HepG2 (cell line): Measurements from ENCODE around the gene ST6GALNAC3. TPM values are rescaled to one million over a fixed set of nuclear protein-coding genes. Genes with fewer than 3 reads are reported as not detected.

ENCODE experiments used
- ATAC-seq: fragments of 200-7000 bp; cut with Tn5 transposase; 3 replicates; pipeline ENCODE4 v1.9.1; 2020; ENCODE audit warnings: mild to moderate bottlenecking, moderate library complexity
- BruUV-seq: library from RNA; stranded (reverse); fragments of 400-500 nt; replicated peaks from 2 replicates; lab custom pipeline; 2021; lab: Mats Ljungman, UMichigan
- CTCF ChIA-PET: fragments of 300-600 bp; formaldehyde crosslinking; extraction: SDS; loops from one replicate; lab custom pipeline; 2021; ENCODE audit warnings: low total read pairs, inconsistent platforms, low intra/inter-chr PET ratio; lab: Yijun Ruan, JAX
- POLR2A ChIA-PET: fragments of 350-600 bp; sonication (Branson Sonifier 250); formaldehyde crosslinking; loops from one replicate; lab custom pipeline; 2020; ENCODE audit warnings: antibody characterized with exemption, inconsistent platforms; lab: Yijun Ruan, JAX
- DNase-seq: peaks from one replicate; pipeline ENCODE4 v3.0.0-alpha.2; 2015; ENCODE audit warnings: low spot score
- FAIRE-seq: peaks from 3 replicates; lab custom pipeline; 2011; peaks lifted over from hg19 to GRCh38; lab: Jason Lieb, UNC
- H2AFZ ChIP-seq: one replicate; pipeline ENCODE4 v1.6.1; 2011; ENCODE audit warnings: low read length, inconsistent platforms
- H3K27ac ChIP-seq: fragments of 300-600 bp; 3 replicates; pipeline ENCODE4 v1.8.0; 2011; ENCODE audit warnings: mixed run types, mild to moderate bottlenecking, mixed read lengths, low read length, inconsistent platforms; ENCODE audit not compliant: insufficient read depth; ENCODE audit errors: extremely low read length
- H3K27me3 ChIP-seq, 2 experiments: fragments of 200-600 bp in 1 of 2; 2 replicates in 1 of 2; 3 replicates in 1 of 2; pipeline versions ENCODE4 v1.6.0 to v1.8.0; 2011; ENCODE audit warnings: low read length in 2 of 2, mild to moderate bottlenecking in 2 of 2, moderate library complexity in 2 of 2, inconsistent platforms in 1 of 2; ENCODE audit not compliant: insufficient read depth in 2 of 2, control insufficient read depth in 1 of 2
- H3K36me3 ChIP-seq, 2 experiments: fragments of 200-600 bp in 1 of 2; replicated peaks in 1 of 2; 2 replicates in 1 of 2; 3 replicates in 1 of 2; pipeline versions ENCODE4 v1.5.1 to v1.8.0; 2011; ENCODE audit warnings: low read length in 2 of 2, inconsistent platforms in 1 of 2; ENCODE audit not compliant: insufficient read depth in 2 of 2, control insufficient read depth in 1 of 2
- H3K4me1 ChIP-seq: 2 replicates; pipeline ENCODE4 v1.5.1; 2012; ENCODE audit warnings: low read length, inconsistent platforms; ENCODE audit not compliant: insufficient read depth
- H3K4me2 ChIP-seq: 2 replicates; pipeline ENCODE4 v1.6.0; 2011; ENCODE audit warnings: low read depth, low read length, inconsistent platforms
- H3K4me3 ChIP-seq, 3 experiments: fragments of 200-600 bp in 1 of 3; sonication (generic), shearing (Covaris generic) in 1 of 3; replicated peaks in 1 of 3; 2 replicates each; pipeline ENCODE4 v1.5.1; 2011 to 2016; ENCODE audit warnings: low read length in 3 of 3, inconsistent platforms in 2 of 3, low read depth in 2 of 3, mild to moderate bottlenecking in 2 of 3, control low read depth in 1 of 3, mixed read lengths in 1 of 3; ENCODE audit not compliant: insufficient read depth in 1 of 3
- H3K79me2 ChIP-seq: one replicate; pipeline ENCODE4 v1.6.1; 2011; ENCODE audit warnings: low read length, inconsistent platforms; ENCODE audit not compliant: insufficient read depth
- H3K9ac ChIP-seq: 2 replicates; pipeline ENCODE4 v1.6.0; 2011; ENCODE audit warnings: mild to moderate bottlenecking, low read depth, low read length, inconsistent platforms; ENCODE audit not compliant: insufficient read depth
- H3K9me3 ChIP-seq: 2 replicates; pipeline ENCODE4 v1.5.1; 2012; ENCODE audit warnings: mild to moderate bottlenecking, low read length
- H4K20me1 ChIP-seq: 2 replicates; pipeline ENCODE4 v1.6.0; 2011; ENCODE audit warnings: inconsistent platforms, mild to moderate bottlenecking, low read length, moderate library complexity; ENCODE audit not compliant: insufficient read depth
- GATA4 ChIP-seq: sonication (generic); IDR thresholded peaks from 2 replicates; pipeline ENCODE4 v1.6.1; 2016; ENCODE audit warnings: antibody characterized with exemption, low read depth, borderline replicate concordance
- IKZF1 ChIP-seq: fragments of 450-650 bp; IDR thresholded peaks from 2 replicates; pipeline ENCODE4 v1.7.1; 2016
- MXI1 ChIP-seq: IDR thresholded peaks from 3 replicates; pipeline ENCODE4 v1.6.1; 2012; ENCODE audit warnings: low read depth, low read length, inconsistent platforms, borderline replicate concordance
- NFKB2 ChIP-seq: sonication (generic); formaldehyde crosslinking; IDR thresholded peaks from 2 replicates; pipeline ENCODE4 v1.4.0; 2020; ENCODE audit warnings: missing genetic modification reagents, borderline replicate concordance
- NR2F2 ChIP-seq: IDR thresholded peaks from 2 replicates; pipeline ENCODE4 v1.6.1; 2012; ENCODE audit warnings: low read depth, inconsistent platforms, borderline replicate concordance
- ZFX ChIP-seq: sonication (generic); formaldehyde crosslinking; IDR thresholded peaks from 2 replicates; pipeline ENCODE4 v1.4.0; 2020; ENCODE audit warnings: mild to moderate bottlenecking, low read depth, missing genetic modification reagents, moderate library complexity
- ZNF350 ChIP-seq: sonication (generic); formaldehyde crosslinking; IDR thresholded peaks from 2 replicates; pipeline ENCODE4 v1.4.0; 2020; ENCODE audit warnings: mild to moderate bottlenecking, low read depth, missing genetic modification reagents, borderline replicate concordance
- ZSCAN30 ChIP-seq: sonication (generic); formaldehyde crosslinking; IDR thresholded peaks from 2 replicates; pipeline ENCODE4 v1.5.0; 2020; ENCODE audit warnings: mild to moderate bottlenecking, missing genetic modification reagents
- WGBS: methylation state at CpG from one replicate; pipeline ENCODE4 v1.1.6; 2017; ENCODE audit warnings: low lambda C conversion rate; 5-methylcytosine and 5-hydroxymethylcytosine counted together
- in situ Hi-C: cut with HindIII; loops from 2 replicates; pipeline ENCODE4 v1.10.0; 2017; ENCODE audit warnings: low pct_unique_long_range_greater_than_20kb; ENCODE audit not compliant: extremely low pct_ligation_motif_present
- intact Hi-C: fragments of 100-400 bp; cut with micrococcal nuclease; formaldehyde crosslinking; loops from one replicate; pipeline ENCODE4 v1.10.0; 2022; ENCODE audit not compliant: unreplicated experiment
- polyA plus RNA-seq, 8 experiments: library from polyadenylated mRNA; depleted of rRNA in 3 of 8; stranded (reverse) in 7 of 8; unstranded in 1 of 8; fragments of >200 nt; fragmentation: Illumina TruSeq in 4 of 8; extraction: Trizol in 4 of 8; gene quantifications; 2 replicates each; pipeline versions ENCODE4 v1.2.1 to v1.2.3, GENCODE V29; 2011 to 2016; ENCODE audit warnings: low read depth in 4 of 8, missing spikeins in 1 of 8, mixed read lengths in 1 of 8; ENCODE audit not compliant: insufficient read depth in 1 of 8
- total RNA-seq, 5 experiments: library from RNA; depleted of rRNA; stranded (reverse); fragments of >200 nt; fragmentation: Illumina TruSeq; extraction: Trizol; gene quantifications; 2 replicates each; pipeline ENCODE4 v1.2.3, GENCODE V29; 2016; ENCODE audit warnings: low read depth in 1 of 5
- TF ChIP-seq, protein P1 (sequence below), 2 experiments: sonication (generic) in 1 of 2; formaldehyde crosslinking in 1 of 2; IDR thresholded peaks; 2 replicates each; pipeline versions ENCODE4 v1.6.1 to v1.9.0; 2014 to 2022; ENCODE audit warnings: antibody characterized with exemption in 1 of 2, borderline replicate concordance in 1 of 2, inconsistent platforms in 1 of 2, low read depth in 1 of 2, missing genetic modification reagents in 1 of 2
- TF ChIP-seq, protein P2 (sequence below): sonication (generic); formaldehyde crosslinking; IDR thresholded peaks from 2 replicates; pipeline ENCODE4 v1.5.0; 2020; ENCODE audit warnings: mild to moderate bottlenecking, missing genetic modification reagents
- TF ChIP-seq, protein P3 (sequence below): sonication (generic); formaldehyde crosslinking; conservative IDR thresholded peaks from 2 replicates; pipeline ENCODE4 v1.8.0; 2022; ENCODE audit warnings: mild to moderate bottlenecking, moderate library complexity, missing genetic modification reagents
- TF ChIP-seq, protein P4 (sequence below): sonication (generic); formaldehyde crosslinking; IDR thresholded peaks from 2 replicates; pipeline ENCODE4 v1.4.0; 2020; ENCODE audit warnings: low read depth, mild to moderate bottlenecking, missing genetic modification reagents

Gene ST6GALNAC3
- total and polyA plus RNA-seq, 2 of the 13 experiments (the other 11 are each of a cell fraction or from before 2014, with no cell fraction given) = not detected

- intact Hi-C loops (no loop called here), in situ Hi-C loops (no loop called here)
- CTCF ChIA-PET = no interaction called here
- H3K79me2 ChIP-seq = no peaks in the 10 kb centered on the region
- H3K9me3 ChIP-seq = no peaks in the 10 kb centered on the region
- H4K20me1 ChIP-seq = no peaks in the 10 kb centered on the region
- no peak overlapping the region for H3K9ac ChIP-seq
- WGBS = 27% methylated on average over 3 of the region's 4 CpGs
- BruUV-seq = no TSS peak
- POLR2A ChIA-PET = no interaction called here
- no peak overlapping the region for H3K4me2 ChIP-seq
- H3K4me1 ChIP-seq = no peaks in the 10 kb centered on the region
- no peak overlapping the region for H3K4me3 ChIP-seq
- peaks cover 0 to 4% of the 10 kb centered on the region in 2 experiments; a peak in 1 of 5 replicates for H3K27me3 ChIP-seq
- no peak overlapping the region for H2AFZ ChIP-seq
- ATAC-seq = no peak
- no peaks in the 10 kb centered on the region for H3K36me3 ChIP-seq
- no peak for DNase-seq
- no peak overlapping the region for H3K27ac ChIP-seq
- no peak for FAIRE-seq
- TF ChIP-seq, protein P1, sequence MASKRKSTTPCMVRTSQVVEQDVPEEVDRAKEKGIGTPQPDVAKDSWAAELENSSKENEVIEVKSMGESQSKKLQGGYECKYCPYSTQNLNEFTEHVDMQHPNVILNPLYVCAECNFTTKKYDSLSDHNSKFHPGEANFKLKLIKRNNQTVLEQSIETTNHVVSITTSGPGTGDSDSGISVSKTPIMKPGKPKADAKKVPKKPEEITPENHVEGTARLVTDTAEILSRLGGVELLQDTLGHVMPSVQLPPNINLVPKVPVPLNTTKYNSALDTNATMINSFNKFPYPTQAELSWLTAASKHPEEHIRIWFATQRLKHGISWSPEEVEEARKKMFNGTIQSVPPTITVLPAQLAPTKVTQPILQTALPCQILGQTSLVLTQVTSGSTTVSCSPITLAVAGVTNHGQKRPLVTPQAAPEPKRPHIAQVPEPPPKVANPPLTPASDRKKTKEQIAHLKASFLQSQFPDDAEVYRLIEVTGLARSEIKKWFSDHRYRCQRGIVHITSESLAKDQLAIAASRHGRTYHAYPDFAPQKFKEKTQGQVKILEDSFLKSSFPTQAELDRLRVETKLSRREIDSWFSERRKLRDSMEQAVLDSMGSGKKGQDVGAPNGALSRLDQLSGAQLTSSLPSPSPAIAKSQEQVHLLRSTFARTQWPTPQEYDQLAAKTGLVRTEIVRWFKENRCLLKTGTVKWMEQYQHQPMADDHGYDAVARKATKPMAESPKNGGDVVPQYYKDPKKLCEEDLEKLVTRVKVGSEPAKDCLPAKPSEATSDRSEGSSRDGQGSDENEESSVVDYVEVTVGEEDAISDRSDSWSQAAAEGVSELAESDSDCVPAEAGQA (IDR thresholded peaks at IDR 0.05; ENCODE audit: low read depth) = no peak
- TF ChIP-seq, protein P1 (CRISPR knock-in tag; IDR thresholded peaks at IDR 0.05; ENCODE audit: borderline replicate concordance) = no peak
- TF ChIP-seq, protein P2, sequence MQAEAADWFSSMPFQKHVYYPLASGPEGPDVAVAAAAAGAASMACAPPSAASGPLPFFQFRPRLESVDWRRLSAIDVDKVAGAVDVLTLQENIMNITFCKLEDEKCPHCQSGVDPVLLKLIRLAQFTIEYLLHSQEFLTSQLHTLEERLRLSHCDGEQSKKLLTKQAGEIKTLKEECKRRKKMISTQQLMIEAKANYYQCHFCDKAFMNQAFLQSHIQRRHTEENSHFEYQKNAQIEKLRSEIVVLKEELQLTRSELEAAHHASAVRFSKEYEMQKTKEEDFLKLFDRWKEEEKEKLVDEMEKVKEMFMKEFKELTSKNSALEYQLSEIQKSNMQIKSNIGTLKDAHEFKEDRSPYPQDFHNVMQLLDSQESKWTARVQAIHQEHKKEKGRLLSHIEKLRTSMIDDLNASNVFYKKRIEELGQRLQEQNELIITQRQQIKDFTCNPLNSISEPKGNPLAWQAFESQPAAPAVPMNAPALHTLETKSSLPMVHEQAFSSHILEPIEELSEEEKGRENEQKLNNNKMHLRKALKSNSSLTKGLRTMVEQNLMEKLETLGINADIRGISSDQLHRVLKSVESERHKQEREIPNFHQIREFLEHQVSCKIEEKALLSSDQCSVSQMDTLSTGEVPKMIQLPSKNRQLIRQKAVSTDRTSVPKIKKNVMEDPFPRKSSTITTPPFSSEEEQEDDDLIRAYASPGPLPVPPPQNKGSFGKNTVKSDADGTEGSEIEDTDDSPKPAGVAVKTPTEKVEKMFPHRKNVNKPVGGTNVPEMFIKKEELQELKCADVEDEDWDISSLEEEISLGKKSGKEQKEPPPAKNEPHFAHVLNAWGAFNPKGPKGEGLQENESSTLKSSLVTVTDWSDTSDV (CRISPR knock-in tag) = no peak
- TF ChIP-seq, protein P3, sequence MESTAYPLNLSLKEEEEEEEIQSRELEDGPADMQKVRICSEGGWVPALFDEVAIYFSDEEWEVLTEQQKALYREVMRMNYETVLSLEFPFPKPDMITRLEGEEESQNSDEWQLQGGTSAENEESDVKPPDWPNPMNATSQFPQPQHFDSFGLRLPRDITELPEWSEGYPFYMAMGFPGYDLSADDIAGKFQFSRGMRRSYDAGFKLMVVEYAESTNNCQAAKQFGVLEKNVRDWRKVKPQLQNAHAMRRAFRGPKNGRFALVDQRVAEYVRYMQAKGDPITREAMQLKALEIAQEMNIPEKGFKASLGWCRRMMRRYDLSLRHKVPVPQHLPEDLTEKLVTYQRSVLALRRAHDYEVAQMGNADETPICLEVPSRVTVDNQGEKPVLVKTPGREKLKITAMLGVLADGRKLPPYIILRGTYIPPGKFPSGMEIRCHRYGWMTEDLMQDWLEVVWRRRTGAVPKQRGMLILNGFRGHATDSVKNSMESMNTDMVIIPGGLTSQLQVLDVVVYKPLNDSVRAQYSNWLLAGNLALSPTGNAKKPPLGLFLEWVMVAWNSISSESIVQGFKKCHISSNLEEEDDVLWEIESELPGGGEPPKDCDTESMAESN (CRISPR knock-in tag) = no peak
- TF ChIP-seq MXI1 = no peak
- TF ChIP-seq GATA4 = no peak
- no peak for TF ChIP-seq ZFX (CRISPR knock-in tag)
- TF ChIP-seq IKZF1 = no peak
- no peak for TF ChIP-seq ZSCAN30 (CRISPR knock-in tag)
- TF ChIP-seq NFKB2 (CRISPR knock-in tag) = no peak
- no peak for TF ChIP-seq ZNF350 (CRISPR knock-in tag)
- TF ChIP-seq, protein P4, sequence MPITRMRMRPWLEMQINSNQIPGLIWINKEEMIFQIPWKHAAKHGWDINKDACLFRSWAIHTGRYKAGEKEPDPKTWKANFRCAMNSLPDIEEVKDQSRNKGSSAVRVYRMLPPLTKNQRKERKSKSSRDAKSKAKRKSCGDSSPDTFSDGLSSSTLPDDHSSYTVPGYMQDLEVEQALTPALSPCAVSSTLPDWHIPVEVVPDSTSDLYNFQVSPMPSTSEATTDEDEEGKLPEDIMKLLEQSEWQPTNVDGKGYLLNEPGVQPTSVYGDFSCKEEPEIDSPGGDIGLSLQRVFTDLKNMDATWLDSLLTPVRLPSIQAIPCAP (CRISPR knock-in tag) = no peak
- no peak for TF ChIP-seq NR2F2
Observed at GRCh38 chr1:76084029-76084627, 9.6 kb downstream of the ST6GALNAC3 start.
